Esophagus squamous epithelium (tissue), 5 donors: ENCODE results near the gene RHOA. TPM values are rescaled to one million over a fixed set of nuclear protein-coding genes. Genes with fewer than 3 reads are reported as not detected.

Source experiments
- DNase-seq: peaks from one replicate; lab custom pipeline; 2025; lab: John Stamatoyannopoulos, UW
- H3K27ac ChIP-seq, 4 donors: fragments of 200-600 bp; sonication (generic); one replicate each; pipeline ENCODE4 v1.5.1; 2016 to 2019; ENCODE audit warnings: mild to moderate bottlenecking in 1 of 4
- H3K27me3 ChIP-seq, 4 donors: fragments of 200-600 bp; sonication (generic); 1 replicate in 3 of 4; 2 replicates in 1 of 4; pipeline versions ENCODE4 v1.5.1 to v1.6.0; 2017 to 2021; ENCODE audit warnings: antibody characterized with exemption in 1 of 4
- H3K36me3 ChIP-seq, 3 donors: fragments of 200-600 bp; sonication (generic); one replicate each; pipeline ENCODE4 v1.5.1; 2016 to 2019
- H3K4me1 ChIP-seq, 3 donors: fragments of 200-600 bp; sonication (generic); one replicate each; pipeline ENCODE4 v1.5.1; 2017 to 2019
- H3K4me3 ChIP-seq, 4 donors: fragments of 200-600 bp; sonication (generic); 1 replicate in 3 of 4; 2 replicates in 1 of 4; pipeline ENCODE4 v1.5.1; 2016 to 2019; ENCODE audit warnings: mild to moderate bottlenecking in 2 of 4, moderate library complexity in 1 of 4
- H3K9me3 ChIP-seq, 3 donors: fragments of 200-600 bp; sonication (generic); one replicate each; pipeline ENCODE4 v1.5.1; 2016 to 2019
- CTCF ChIP-seq, 6 experiments: fragments of 450-650 bp in 4 of 6; fragments of 200-600 bp in 2 of 6; sonication (generic) in 2 of 6; IDR thresholded peaks; one replicate each; pipeline ENCODE4 v1.5.1; 2016 to 2019; ENCODE audit warnings: antibody characterized with exemption in 6 of 6, mild to moderate bottlenecking in 4 of 6, moderate library complexity in 4 of 6
- POLR2A ChIP-seq, 4 donors: fragments of 450-650 bp; IDR thresholded peaks; one replicate each; pipeline ENCODE4 v1.6.1; 2017; ENCODE audit warnings: antibody characterized with exemption in 4 of 4, mild to moderate bottlenecking in 4 of 4, moderate library complexity in 3 of 4
- WGBS, 2 donors: methylation state at CpG; one replicate each; pipeline ENCODE4 v1.1.5; 2018; 5-methylcytosine and 5-hydroxymethylcytosine counted together
- intact Hi-C: fragments of 100-400 bp; cut with DNase I; formaldehyde crosslinking; loops from one replicate; pipeline ENCODE4 v1.15.0; 2022
- total RNA-seq, 4 donors: library from RNA; depleted of rRNA; stranded (reverse); fragments of >200 nt; gene quantifications; one replicate each; pipeline ENCODE4 v1.1.0, GENCODE V29; 2016
- donor health status: DM: yes; HTN: yes; CAD: no.

RHOA gene
- 100 to 1,000 TPM; 290 to 421 (median 345) TPM for total RNA-seq

DNA sequence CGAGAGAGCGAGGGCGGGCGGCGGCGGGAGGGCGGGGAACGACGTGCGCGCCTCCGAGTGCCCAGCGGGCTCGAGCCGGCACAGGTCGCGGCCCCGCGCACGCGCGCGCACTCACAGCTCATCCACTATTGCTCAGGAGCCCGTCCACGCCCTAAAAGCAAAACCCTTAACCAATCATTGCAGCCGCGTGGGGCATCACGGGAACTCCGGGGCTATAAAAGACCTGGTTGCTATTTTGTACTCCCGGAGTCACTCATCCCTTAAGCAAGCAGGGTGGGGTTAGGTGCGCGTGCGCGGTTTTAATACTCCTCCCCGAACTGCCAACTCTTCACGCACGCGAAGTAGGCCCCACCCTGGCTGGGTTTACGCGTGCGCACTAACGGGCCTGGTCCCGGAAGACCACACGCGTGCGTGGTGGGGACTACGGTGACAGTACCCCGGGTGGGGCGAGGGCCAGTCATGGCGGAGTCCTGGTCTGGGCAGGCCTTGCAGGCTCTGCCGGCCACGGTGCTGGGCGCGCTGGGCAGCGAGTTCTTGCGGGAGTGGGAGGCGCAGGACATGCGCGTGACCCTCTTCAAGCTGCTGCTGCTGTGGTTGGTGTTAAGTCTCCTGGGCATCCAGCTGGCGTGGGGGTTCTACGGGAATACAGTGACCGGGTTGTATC is at the start of gene RHOA, which contains the start of gene TCTA:
Gene RHOA, minus strand, starts transcription at position 9 of the 664 bp plus-strand sequence. CDS start 36,387 bp downstream, outside the sequence.
Gene TCTA, plus strand, starts transcription at position 456 of the 664 bp plus-strand sequence. Its CDS starts 4 bp downstream, at position 460.
- no peaks in the 10 kb centered on the region for H3K27me3 ChIP-seq
- H3K27ac ChIP-seq: peak within 1 kb of the TSS; percentile 97 to 100 (median 99)
- peaks cover 41 to 81% (median 51%) of the 10 kb centered on the region in 3 donors for H3K4me1 ChIP-seq
- peak; percentile 98 for DNase-seq
- 0% methylated on average over 11 to 22 of the region's 62 CpGs for WGBS, 2 donors
- intact Hi-C loops: no loop called here
- H3K36me3 ChIP-seq: peaks cover 0 to 29% (median 7%) of the 10 kb centered on the region in 3 donors
- no peaks in the 10 kb centered on the region for H3K9me3 ChIP-seq
- H3K4me3 ChIP-seq: peak within 1 kb of the TSS; percentile 83 to 97 (median 94)
- TF ChIP-seq POLR2A (IDR thresholded peaks at IDR 0.05): peak in 3 of 4 donors; percentile 77 to 92 (median 92)
- peak in 1 of 6 experiments; percentile 17 for TF ChIP-seq CTCF (IDR thresholded peaks at IDR 0.05)

GRCh38 chr3:49460956-49461355 is 49.2 kb upstream of the RHOA start:
- WGBS, 2 donors: 94% methylated on average over 3 of the region's 4 CpGs; no CpG with 5 or more reads in 1 of the 2 donors
- intact Hi-C loops: no loop called here
- no peak for DNase-seq
- no peaks in the 10 kb centered on the region for H3K9me3 ChIP-seq
- H3K4me3 ChIP-seq: no peak overlapping the region
- H3K36me3 ChIP-seq: no peaks in the 10 kb centered on the region
- no peaks in the 10 kb centered on the region for H3K27me3 ChIP-seq
- TF ChIP-seq CTCF (IDR thresholded peaks at IDR 0.05) (no peak), POLR2A (IDR thresholded peaks at IDR 0.05) (no peak)
- peak overlapping the region in 1 of 4 donors; percentile 19 for H3K27ac ChIP-seq
- peaks cover 0 to 27% (median 20%) of the 10 kb centered on the region in 3 donors for H3K4me1 ChIP-seq

- no peak for DNase-seq
- TF ChIP-seq POLR2A (IDR thresholded peaks at IDR 0.05) (no peak), CTCF (IDR thresholded peaks at IDR 0.05) (no peak)
- intact Hi-C loops: no loop called here
- Histone ChIP-seq H3K4me1 (peaks cover 0 to 21% (median 16%) of the 10 kb centered on the region in 3 donors), H3K27ac (no peak overlapping the region), H3K36me3 (no peaks in the 10 kb centered on the region), H3K9me3 (no peaks in the 10 kb centered on the region), H3K27me3 (no peaks in the 10 kb centered on the region), H3K4me3 (no peak overlapping the region)
- WGBS, 2 donors: 100% methylated on average over 1 of the region's 2 CpGs; no CpG with 5 or more reads in 1 of the 2 donors
These were observed 48.6 kb upstream of the RHOA start for GRCh38 chr3:49460188-49460890.

GRCh38 chr3:49456466-49456865 is 44.7 kb upstream of the RHOA start:
- H3K36me3 ChIP-seq: no peaks in the 10 kb centered on the region

More at GRCh38 chr3:49456466-49456865, 44.7 kb upstream of the RHOA start:
- DNase-seq: no peak
- H3K27me3 ChIP-seq: no peaks in the 10 kb centered on the region
- H3K27ac ChIP-seq: no peak overlapping the region
- no peak overlapping the region for H3K4me3 ChIP-seq
- no peaks in the 10 kb centered on the region for H3K9me3 ChIP-seq
- TF ChIP-seq CTCF (IDR thresholded peaks at IDR 0.05) (no peak), POLR2A (IDR thresholded peaks at IDR 0.05) (no peak)
- WGBS, 2 donors: 93 to 100% methylated on average over 1 to 3 of the region's 3 CpGs
- H3K4me1 ChIP-seq: peaks cover 0 to 14% (median 13%) of the 10 kb centered on the region in 3 donors
- intact Hi-C loops: no loop called here
